RPMI8226 (cell line): Measurements from ENCODE around the gene RNF25.

Experiments
- DNase-seq: peaks from one replicate; pipeline ENCODE4 v3.0.0-alpha.2; 2015

The RNF25 gene, protein sequence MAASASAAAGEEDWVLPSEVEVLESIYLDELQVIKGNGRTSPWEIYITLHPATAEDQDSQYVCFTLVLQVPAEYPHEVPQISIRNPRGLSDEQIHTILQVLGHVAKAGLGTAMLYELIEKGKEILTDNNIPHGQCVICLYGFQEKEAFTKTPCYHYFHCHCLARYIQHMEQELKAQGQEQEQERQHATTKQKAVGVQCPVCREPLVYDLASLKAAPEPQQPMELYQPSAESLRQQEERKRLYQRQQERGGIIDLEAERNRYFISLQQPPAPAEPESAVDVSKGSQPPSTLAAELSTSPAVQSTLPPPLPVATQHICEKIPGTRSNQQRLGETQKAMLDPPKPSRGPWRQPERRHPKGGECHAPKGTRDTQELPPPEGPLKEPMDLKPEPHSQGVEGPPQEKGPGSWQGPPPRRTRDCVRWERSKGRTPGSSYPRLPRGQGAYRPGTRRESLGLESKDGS

GRCh38 chr2:218671654-218672566, at the start of gene RNF25, which contains the start of gene STK36:
Gene RNF25, minus strand, starts transcription at chr2:218672002. Its CDS starts 32 bp downstream, at chr2:218671970.
Gene STK36, plus strand, starts transcription at chr2:218672086. Its CDS starts 744 bp downstream, at chr2:218672830.
- peak; percentile 84 for DNase-seq

- DNase-seq: no peak
Measured at GRCh38 chr2:218721488-218721887, 49.7 kb upstream of the RNF25 start.

DNA sequence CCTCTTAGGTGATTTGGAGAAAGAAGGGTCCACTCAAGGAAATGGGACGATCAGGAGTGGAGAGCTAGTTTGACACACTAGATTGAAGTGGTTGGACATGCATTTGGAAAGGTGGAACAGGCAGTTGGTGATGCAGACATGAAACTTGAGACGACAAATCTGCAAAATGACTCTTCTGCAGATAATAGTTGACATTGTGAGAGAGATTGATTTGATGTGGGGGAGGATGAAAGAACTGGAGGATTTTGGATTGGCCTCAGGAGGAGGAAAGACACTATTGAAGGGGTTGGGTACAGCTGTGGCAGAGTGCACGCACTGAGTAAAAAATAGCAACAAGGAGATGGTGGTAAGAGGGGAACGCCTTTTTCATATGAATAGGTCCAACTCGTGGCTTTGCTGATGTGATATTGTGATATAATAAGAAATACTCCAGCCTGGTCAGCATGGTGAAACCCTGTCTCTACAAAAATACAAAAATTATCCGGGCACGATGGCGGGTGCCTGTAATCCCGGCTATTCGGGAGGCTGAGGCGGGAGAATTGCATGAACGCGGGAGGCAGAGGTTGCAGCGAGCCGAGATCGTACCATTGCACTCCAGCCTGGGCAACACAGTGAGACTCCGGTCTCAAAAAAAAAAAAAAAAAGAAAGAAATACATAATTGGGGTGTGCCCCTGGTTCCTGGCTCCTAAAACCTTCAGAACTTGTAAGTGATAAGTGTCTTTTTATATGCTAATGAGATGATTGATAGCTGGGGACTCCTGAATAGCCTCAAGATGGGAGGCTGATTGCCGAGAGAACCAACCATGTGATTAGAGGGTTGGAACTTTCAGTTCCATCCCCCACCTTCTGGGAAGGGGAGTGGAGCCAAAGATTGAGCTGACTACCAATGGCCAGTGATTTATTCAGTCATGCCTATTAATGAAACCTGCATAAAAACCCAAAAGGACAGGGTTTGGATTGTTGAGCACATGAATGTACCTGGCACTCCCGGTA, 48.5 kb upstream of the RNF25 start:
- no peak for DNase-seq

DNA sequence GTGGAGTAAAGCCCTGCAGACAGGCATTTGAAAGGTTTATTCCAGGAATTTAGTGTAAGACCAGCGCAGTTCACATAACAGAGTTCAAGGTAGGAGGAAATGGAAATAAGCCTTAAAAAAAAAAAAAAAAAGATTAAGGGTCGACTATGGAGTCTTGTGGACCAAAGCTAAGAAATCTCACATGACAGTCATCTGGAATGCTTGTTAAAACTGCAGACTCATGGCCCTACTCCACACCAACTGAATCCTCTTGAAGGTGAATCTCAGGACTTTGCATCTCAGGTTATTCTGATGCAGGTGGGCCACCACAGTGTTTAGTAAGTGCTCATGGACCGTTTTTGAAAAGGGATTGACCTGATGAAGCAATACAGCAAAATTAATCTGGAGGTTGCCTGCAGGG, 47.7 kb upstream of the RNF25 start:
- no peak for DNase-seq

DNA sequence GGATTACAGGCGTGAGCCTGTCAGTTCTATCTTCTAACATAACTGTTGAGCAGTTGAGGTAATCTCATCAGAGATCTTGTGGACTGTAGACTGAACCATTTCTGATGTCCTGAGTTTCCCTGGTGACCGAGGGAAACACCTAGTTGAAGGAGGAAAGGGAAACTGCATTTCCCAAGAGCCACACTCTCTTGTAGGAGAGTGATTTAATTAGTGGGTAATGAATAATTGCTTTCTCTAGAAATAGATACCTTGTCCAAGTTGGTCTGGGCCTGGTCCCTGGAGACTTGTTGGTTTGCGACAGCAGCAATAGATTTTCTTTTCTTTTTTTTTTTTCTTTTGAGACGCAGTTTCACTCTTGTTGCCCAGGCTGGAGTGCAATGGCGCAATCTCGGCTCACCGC, 46.3 kb upstream of the RNF25 start:
- no peak for DNase-seq

GRCh38 chr2:218717262-218717661, 45.5 kb upstream of the RNF25 start:
- no peak for DNase-seq

DNA sequence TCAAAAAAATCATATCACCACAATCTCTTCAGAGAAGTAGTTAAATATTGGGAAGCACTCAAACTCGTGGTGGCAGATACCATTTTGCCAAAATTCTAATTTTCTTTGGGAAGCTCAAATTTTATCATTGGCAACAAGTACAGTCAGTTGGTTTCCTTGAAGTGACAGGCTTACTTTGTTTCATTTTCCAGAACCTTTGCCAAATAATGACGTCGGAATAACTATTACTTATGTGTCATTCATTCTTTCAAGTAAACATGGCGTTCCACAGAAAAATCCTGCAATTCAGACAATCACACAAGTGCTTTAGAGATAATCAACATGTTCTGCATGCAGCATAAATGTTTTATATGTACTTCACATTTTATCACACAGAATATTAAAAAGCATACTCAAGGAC, 44.3 kb upstream of the RNF25 start:
- no peak for DNase-seq

GRCh38 chr2:218713922-218714321, 42.1 kb upstream of the RNF25 start:
- no peak for DNase-seq

DNA sequence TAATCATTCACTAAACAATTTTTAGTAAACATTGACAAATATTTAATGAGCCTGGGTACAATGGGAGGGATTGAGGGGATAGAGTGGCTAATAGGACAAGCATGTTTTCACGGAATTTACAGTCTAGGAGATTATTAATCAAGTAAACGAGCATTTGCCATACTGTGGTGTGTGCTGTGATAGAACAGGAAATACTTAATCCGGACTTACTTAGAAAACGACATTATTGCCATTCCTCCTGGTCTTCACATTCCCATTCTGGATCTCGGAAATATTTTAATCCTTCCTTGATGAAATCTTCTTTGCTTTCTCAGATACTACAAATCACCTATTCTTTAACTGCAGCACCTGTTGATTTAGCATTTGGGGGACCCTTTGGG, 39.7 kb upstream of the RNF25 start:
- DNase-seq: no peak

GRCh38 chr2:218710687-218711549, 39.1 kb upstream of the RNF25 start, which contains the start of gene TTLL4:
Gene TTLL4, plus strand, starts transcription at chr2:218710835. Its CDS starts 26,842 bp downstream, at chr2:218737677.
- peak; percentile 94 for DNase-seq

DNA sequence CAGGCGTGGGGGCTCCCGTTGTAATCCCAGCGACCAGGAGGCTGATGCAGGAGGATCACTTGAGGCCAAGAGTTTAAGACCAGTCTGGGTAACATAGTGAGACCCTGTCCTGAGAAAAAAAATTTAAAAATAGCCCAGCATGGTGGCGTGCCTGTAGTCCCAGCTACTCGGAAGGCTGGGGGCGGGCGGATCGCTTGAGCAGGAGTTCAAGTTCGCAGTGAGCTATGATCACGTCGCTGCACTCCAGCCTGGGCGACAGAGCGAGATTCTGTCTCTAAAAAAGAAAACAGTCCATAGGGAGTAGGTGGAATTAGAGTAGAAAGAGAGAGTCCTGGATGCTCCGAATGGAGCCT, 38.5 kb upstream of the RNF25 start:
- no peak for DNase-seq

DNA sequence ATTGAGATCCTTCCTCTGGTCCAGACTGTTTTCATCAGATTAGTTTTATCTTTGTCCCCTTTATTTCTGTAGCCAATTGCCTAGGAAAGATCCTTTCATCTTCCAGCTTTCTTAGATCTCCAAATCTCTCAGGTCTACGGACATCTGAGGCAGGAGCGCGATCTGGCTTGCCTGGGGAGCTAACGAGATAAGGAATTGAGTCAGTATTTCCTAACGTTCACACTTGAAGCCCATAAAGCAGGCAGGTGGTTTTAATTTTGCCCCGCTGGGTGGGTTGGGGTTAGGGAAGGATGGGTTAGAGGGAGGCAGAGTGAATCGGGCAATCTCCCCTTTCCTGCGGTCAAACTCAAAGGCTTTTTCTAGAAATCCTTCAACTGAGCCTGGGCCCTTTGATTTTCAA, 38.1 kb upstream of the RNF25 start:
- DNase-seq: no peak

DNA sequence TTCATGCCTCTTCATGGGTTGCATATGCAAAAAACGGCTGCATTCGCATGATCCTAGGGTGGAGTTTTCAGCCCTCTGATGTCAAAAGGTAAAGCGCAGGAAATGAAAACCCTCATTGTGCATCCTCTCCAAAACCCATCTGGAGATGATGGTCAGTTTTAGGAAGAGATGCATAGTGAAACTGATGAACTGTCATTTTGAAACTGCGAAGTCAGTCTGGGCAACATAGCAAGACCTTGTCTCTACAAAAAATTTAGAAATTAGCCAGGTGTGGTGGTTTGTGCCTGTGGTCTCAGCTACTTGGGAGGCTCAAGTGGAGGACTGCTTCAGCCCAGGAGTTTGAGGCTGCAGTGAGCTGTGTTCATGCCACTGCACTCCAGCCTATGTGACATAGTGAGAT, 36.3 kb upstream of the RNF25 start:
- peak; percentile 84 for DNase-seq

GRCh38 chr2:218703341-218703740, 31.5 kb upstream of the RNF25 start:
- no peak for DNase-seq

DNA sequence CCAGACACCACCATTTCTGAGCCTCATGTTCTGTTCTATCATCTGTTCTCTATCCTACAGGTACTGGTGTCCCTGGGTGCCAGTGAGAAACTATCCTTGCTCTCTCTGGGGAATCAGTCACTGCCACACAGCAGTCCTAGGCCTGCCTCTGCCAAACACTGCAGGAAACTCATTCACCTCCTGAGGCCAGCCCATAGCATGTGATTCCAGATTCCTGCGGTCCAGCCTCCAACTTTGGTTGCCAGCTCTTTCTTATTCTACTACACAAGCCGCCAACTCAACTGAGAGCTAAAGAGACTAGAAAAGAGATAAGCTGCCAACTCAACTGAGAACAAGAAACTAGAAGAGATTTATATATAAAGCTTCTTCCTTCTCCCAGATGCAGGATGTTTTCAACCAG, 30.0 kb upstream of the RNF25 start:
- DNase-seq: no peak

DNA sequence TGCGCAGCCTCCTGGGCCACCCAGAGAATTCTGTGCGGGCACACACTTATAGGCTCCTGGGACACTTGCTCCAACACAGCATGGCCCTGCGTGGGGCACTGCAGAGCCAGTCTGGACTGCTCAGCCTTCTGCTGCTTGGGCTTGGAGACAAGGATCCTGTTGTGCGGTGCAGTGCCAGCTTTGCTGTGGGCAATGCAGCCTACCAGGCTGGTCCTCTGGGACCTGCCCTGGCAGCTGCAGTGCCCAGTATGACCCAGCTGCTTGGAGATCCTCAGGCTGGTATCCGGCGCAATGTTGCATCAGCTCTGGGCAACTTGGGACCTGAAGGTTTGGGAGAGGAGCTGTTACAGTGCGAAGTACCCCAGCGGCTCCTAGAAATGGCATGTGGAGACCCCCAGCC, 27.1 kb upstream of the RNF25 start:
- no peak for DNase-seq

DNA sequence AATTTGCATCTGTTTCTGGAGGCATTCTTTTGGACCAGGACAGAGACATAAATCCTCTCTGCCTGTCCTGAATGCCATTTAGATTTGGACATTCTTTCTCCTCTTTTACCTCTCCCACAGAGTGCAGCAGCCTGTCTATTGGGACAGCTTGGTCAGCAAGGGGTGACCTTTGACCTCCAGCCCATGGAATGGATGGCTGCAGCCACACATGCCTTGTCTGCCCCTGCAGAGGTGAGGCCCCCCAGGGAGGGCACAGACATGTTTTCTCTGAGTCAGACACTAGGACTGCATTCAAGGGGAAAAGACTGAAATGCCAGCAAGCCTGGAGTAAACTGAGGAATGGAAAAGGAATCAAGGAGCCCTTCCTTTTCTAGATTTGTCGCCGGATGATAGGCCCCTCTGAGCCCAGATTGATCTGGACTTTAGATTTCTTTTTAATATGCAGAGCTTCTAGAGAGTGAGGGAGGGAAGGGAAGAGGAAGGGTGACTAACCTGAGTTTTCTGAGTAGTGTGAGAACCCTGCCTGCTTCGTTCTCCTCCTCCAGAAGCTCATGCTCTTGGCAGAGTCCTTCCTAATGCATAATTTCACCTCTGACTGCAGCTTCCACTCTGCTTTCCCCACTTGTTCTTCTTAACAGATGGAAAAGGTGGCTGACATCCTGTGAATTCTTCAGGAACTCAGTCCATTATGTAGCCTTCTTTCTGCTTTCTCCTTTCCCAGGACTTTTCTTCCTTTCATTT, 22.8 kb upstream of the RNF25 start:
- DNase-seq: no peak

DNA sequence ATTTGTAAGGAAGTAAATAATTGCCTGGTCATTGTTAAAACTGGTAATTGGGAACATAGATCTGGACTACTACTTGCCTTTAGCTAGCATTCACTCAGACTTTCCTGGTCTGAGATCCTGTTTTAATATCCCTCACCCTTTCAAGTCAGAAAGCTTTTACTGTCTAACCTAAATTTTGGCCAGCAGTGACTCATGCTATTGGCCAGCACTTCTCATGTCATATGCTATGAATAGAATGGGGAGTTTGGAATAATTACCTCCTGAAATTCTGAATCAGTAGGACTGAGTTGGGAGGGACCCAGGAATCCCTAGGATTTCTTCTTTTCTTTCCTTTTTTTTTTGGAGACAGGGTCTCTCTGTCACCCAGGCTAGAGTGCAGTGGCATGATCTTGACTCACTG, 19.4 kb upstream of the RNF25 start:
- DNase-seq: no peak

GRCh38 chr2:218687400-218688060, 15.7 kb upstream of the RNF25 start:
- peak; percentile 75 for DNase-seq

- DNase-seq: no peak
Measured at GRCh38 chr2:218680061-218680460, 8.3 kb upstream of the RNF25 start.
